Neural progenitor cell (in vitro differentiated cells): ENCODE measurements around the gene HERC3.

Experiments
- CTCF ChIP-seq: fragments of 200-600 bp; sonication (generic); IDR thresholded peaks from 2 replicates; pipeline ENCODE4 v1.5.1; 2017; ENCODE audit warnings: antibody characterized with exemption, mild to moderate bottlenecking
- EZH2 ChIP-seq: fragments of 200-600 bp; sonication (generic); IDR thresholded peaks from 2 replicates; pipeline ENCODE4 v1.6.1; 2017; ENCODE audit warnings: antibody characterized with exemption, mild to moderate bottlenecking, moderate library complexity

- TF ChIP-seq CTCF, result no peak
- no peak for TF ChIP-seq EZH2
Measured at GRCh38 chr4:88567591-88567990, 24.7 kb upstream of the HERC3 start.
